Astrocyte (in vitro differentiated cells and primary cell): ENCODE data around the gene WDCP.

Source experiments
- CTCF ChIP-seq: IDR thresholded peaks from 2 replicates; pipeline ENCODE4 v1.5.1; 2011; ENCODE audit warnings: low read depth, mild to moderate bottlenecking, inconsistent platforms, low read length, moderate library complexity; ENCODE audit not compliant: insufficient read depth
- EZH2 ChIP-seq: IDR thresholded peaks from 2 replicates; pipeline ENCODE4 v1.6.1; 2012; ENCODE audit warnings: mild to moderate bottlenecking, low read length, inconsistent platforms; ENCODE audit not compliant: insufficient read depth

GRCh38 chr2:24046599-24046929, 627 bp downstream of the WDCP start:
- no peak for TF ChIP-seq CTCF
- no peak for TF ChIP-seq EZH2
